ENCODE data around the gene FAM168A. TPM values are rescaled to one million over a fixed set of nuclear protein-coding genes. Genes with fewer than 3 reads are reported as not detected.

The FAM168A gene
- total and polyA plus RNA-seq, 10 of the 15 experiments (the other 5 are each of a cell fraction or from before 2014, with no cell fraction given): 1.7 to 20.0 (median 10.0) TPM

GRCh38 chr11:73445980-73446379 is 151.9 kb downstream of the FAM168A start:
- SMC1A ChIA-PET (ENCODE audit: uncharacterized antibody, unreplicated experiment): interaction anchor here (0.8 to 3.0 kb wide), 8 partner anchors 12 to 213 kb away, joined by 3 to 11 read pairs (median 4); no protein-coding TSS in a partner anchor
- H2AFZ ChIP-seq (ENCODE audit: control insufficient read depth, low read depth, low read length): no peak overlapping the region
- no peaks in the 10 kb centered on the region for H4K20me1 ChIP-seq (ENCODE audit: control insufficient read depth, insufficient read depth)
- FAIRE-seq (no peak), DNase-seq (ENCODE audit: low read depth, low spot score) (no peak), ATAC-seq (no peak)
- POLR2A ChIA-PET: no interaction called here
- H3K36me3 ChIP-seq (ENCODE audit: control insufficient read depth in 2 of 2, insufficient read depth in 2 of 2, low read length in 1 of 2): no peaks in the 10 kb centered on the region
- no TSS peak for BruUV-seq (replicated peaks)
- no peaks in the 10 kb centered on the region for H3K27me3 ChIP-seq (replicated peaks in 1 of 2; ENCODE audit: control insufficient read depth in 2 of 2, insufficient read depth in 2 of 2, low read length in 1 of 2)
- no peak overlapping the region for H3K27ac ChIP-seq (ENCODE audit: control insufficient read depth, insufficient read depth)
- RAD21 ChIA-PET (ENCODE audit: unreplicated experiment): interaction anchor here (0.6 to 1.3 kb wide), 4 partner anchors 10 to 1923 kb away, joined by 3 to 5 read pairs (median 3); no protein-coding TSS in a partner anchor
- H3K4me2 ChIP-seq (ENCODE audit: control insufficient read depth, insufficient read depth): no peak overlapping the region
- H3K9me3 ChIP-seq (replicated peaks; ENCODE audit: control insufficient read depth, insufficient read depth, low read length): no peaks in the 10 kb centered on the region
- TF ChIP-seq RB1 (IDR thresholded peaks at IDR 0.05; ENCODE audit: borderline replicate concordance): no peak
- no peak for TF ChIP-seq RUNX3 (IDR thresholded peaks at IDR 0.05; ENCODE audit: low read length)
- TF ChIP-seq BMI1 (IDR thresholded peaks at IDR 0.05; ENCODE audit: borderline replicate concordance): no peak
- TF ChIP-seq ATF7 (IDR thresholded peaks at IDR 0.05; ENCODE audit: low read depth): no peak
- TF ChIP-seq, protein P1, sequence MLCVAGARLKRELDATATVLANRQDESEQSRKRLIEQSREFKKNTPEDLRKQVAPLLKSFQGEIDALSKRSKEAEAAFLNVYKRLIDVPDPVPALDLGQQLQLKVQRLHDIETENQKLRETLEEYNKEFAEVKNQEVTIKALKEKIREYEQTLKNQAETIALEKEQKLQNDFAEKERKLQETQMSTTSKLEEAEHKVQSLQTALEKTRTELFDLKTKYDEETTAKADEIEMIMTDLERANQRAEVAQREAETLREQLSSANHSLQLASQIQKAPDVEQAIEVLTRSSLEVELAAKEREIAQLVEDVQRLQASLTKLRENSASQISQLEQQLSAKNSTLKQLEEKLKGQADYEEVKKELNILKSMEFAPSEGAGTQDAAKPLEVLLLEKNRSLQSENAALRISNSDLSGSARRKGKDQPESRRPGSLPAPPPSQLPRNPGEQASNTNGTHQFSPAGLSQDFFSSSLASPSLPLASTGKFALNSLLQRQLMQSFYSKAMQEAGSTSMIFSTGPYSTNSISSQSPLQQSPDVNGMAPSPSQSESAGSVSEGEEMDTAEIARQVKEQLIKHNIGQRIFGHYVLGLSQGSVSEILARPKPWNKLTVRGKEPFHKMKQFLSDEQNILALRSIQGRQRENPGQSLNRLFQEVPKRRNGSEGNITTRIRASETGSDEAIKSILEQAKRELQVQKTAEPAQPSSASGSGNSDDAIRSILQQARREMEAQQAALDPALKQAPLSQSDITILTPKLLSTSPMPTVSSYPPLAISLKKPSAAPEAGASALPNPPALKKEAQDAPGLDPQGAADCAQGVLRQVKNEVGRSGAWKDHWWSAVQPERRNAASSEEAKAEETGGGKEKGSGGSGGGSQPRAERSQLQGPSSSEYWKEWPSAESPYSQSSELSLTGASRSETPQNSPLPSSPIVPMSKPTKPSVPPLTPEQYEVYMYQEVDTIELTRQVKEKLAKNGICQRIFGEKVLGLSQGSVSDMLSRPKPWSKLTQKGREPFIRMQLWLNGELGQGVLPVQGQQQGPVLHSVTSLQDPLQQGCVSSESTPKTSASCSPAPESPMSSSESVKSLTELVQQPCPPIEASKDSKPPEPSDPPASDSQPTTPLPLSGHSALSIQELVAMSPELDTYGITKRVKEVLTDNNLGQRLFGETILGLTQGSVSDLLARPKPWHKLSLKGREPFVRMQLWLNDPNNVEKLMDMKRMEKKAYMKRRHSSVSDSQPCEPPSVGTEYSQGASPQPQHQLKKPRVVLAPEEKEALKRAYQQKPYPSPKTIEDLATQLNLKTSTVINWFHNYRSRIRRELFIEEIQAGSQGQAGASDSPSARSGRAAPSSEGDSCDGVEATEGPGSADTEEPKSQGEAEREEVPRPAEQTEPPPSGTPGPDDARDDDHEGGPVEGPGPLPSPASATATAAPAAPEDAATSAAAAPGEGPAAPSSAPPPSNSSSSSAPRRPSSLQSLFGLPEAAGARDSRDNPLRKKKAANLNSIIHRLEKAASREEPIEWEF (IDR thresholded peaks at IDR 0.05; ENCODE audit: insufficient replicate concordance, low read depth, low read length): no peak
- no peak for TF ChIP-seq REST (IDR thresholded peaks at IDR 0.05; ENCODE audit: low read depth, low read length)
- H3K9ac ChIP-seq (ENCODE audit: control insufficient read depth, insufficient read depth, low read length): no peak overlapping the region
- H3K79me2 ChIP-seq (ENCODE audit: control insufficient read depth, insufficient read depth, low read length): no peaks in the 10 kb centered on the region
- no peak overlapping the region for H3K4me3 ChIP-seq
- intact Hi-C loops (cut with micrococcal nuclease; ENCODE audit: unreplicated experiment): no loop called here
- no peaks in the 10 kb centered on the region for H3K4me1 ChIP-seq (ENCODE audit: control insufficient read depth, insufficient read depth, low read length)
- in situ Hi-C loops (cut with MboI): no loop called here
- CTCF ChIA-PET: interaction anchor here (0.8 to 5.0 kb wide), 6 partner anchors 10 to 118 kb away, joined by 3 to 20 read pairs (median 4); no protein-coding TSS in a partner anchor
